Erythroblast (primary cell): ENCODE measurements around the gene SPC25.
"Not testable (repeated sequence)": the region's sequence is repeated elsewhere in the genome, so short reads cannot be mapped to it uniquely, and the experiment has no call there.

ENCODE experiments used
- DNase-seq, 2 experiments: peaks; one replicate each; lab custom pipeline; 2025; lab: John Stamatoyannopoulos, UW
- GATA1 ChIP-seq: IDR thresholded peaks from 2 replicates; pipeline ENCODE4 v1.6.1; 2011; ENCODE audit warnings: low read depth, mild to moderate bottlenecking, control low read depth, low read length, moderate library complexity
- POLR2A ChIP-seq: IDR thresholded peaks from 2 replicates; pipeline ENCODE4 v1.6.1; 2011; ENCODE audit warnings: mild to moderate bottlenecking, low read length

The SPC25 gene

DNA sequence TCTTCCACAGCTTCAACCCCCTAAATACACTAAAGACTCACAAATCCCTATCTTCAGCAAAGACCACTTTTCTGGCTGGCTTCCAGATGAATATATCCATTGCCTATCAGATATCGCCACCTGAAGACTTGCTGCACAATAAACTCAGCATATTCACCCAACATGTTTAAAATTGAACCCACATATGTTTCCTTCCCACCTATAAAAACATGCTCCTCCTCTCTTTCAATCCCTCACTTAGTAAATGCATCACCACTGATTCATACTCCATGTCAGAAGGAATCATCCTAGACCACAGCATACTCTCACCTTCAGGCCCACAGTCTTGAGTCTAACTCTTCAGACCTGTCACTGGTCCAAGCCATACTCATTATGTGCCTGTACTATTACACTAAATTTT is 5.3 kb downstream of the SPC25 start:
- peak; percentile 39 to 56 for DNase-seq
- no peak for TF ChIP-seq GATA1
- TF ChIP-seq POLR2A = no peak

DNA sequence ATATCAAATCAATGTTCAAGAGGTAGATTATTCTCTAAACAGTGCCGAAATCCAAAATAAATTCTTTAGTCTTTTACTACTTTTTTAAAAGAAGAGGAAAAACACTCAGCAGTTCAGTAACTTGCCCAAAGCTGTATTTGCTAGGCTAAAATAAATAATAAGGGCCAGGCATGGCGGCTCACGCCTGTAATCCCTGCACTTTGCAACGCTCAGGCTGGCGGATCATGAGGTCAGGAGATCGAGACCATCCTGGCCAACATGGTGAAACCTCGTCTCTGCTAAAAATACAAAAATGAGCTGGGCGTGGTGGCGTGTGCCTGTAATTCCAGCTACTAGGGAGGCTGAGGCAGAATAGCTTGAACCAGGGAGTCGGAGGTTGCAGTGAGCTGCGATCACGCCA is 8.1 kb downstream of the SPC25 start:
- not testable (repeated sequence) for DNase-seq

DNA sequence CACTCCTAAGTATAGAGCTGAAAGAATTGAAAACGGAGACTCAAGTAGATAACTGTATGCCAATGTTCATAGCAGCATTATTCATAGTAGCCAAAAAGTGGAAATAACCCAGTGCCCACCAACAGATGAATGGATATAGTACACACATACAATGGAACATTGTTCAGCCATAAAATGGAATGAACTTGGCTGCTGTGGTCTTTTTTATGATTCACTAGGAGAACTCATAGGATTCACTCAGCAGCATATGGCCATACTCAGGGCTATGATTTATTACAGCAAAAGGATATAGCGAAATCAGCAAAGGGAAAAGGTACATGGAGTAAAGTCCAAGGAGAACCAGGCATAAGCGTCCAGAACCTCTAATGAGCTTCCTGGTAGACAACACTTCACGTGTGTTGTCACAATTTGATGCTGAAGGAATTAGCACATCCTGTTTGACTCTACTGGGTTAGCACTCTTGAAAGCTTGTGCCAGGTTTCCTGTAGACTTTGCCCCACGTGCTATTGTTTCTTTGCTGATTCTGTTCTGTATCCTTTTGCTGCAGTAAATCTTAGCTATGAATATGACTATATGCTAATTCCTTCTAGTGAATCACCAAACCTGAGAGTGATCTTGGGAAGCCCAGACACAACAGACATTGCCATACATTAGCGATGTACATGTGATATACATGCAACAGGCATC is 15.7 kb downstream of the SPC25 start:
- TF ChIP-seq GATA1 (no peak), POLR2A (no peak)
- DNase-seq = no peak

- DNase-seq = not testable (repeated sequence)
Observed at GRCh38 chr2:168870824-168871223, 19.4 kb downstream of the SPC25 start.

DNA sequence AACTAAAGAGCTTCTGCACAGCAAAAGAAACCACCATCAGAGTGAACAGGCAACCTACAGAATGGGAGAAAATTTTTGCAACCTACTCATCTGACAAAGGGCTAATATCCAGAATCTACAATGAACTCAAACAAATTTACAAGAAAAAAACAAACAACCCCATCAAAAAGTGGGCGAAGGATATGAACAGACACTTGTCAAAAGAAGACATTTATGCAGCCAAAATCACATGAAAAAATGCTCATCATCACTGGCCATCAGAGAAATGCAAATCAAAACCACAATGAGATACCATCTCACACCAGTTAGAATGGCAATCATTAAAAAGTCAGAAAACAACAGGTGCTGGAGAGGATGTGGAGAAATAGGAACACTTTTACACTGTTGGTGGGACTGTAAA is 19.9 kb downstream of the SPC25 start:
- not testable (repeated sequence) for DNase-seq

- not testable (repeated sequence) for DNase-seq
Observed at GRCh38 chr2:168867164-168867563, 23.1 kb downstream of the SPC25 start.

- DNase-seq = no peak
- TF ChIP-seq POLR2A = no peak
- no peak for TF ChIP-seq GATA1
Observed at GRCh38 chr2:168858146-168858545, 32.1 kb downstream of the SPC25 start.

GRCh38 chr2:168855601-168856000 is 34.6 kb downstream of the SPC25 start:
- no peak for TF ChIP-seq POLR2A
- no peak for TF ChIP-seq GATA1

GRCh38 chr2:168854651-168855050 is 35.6 kb downstream of the SPC25 start:
- no peak for TF ChIP-seq POLR2A
- no peak for TF ChIP-seq GATA1
- no peak for DNase-seq

More at GRCh38 chr2:168855601-168856000, 34.6 kb downstream of the SPC25 start:
- DNase-seq = no peak

DNA sequence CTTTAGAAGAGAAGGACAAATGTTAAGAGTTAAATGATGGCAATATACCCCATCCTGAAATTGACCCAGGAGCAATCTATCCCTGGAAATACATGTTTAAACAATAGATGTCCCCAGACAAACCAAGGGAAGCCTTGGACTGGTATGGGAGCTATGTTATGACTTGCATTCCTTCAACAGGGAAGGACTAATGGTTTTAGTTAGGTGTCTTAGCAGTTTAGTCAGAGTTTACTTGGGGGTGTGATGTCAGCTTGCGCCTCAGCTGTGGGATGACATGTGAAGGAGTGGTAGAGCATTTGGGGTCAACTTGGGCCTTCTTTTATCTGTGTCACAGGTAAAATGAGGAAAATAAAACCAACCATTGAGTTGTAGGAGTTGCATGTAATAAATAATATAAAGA is 36.8 kb downstream of the SPC25 start:
- peak in 1 of 2 experiments; percentile 40 for DNase-seq

DNA sequence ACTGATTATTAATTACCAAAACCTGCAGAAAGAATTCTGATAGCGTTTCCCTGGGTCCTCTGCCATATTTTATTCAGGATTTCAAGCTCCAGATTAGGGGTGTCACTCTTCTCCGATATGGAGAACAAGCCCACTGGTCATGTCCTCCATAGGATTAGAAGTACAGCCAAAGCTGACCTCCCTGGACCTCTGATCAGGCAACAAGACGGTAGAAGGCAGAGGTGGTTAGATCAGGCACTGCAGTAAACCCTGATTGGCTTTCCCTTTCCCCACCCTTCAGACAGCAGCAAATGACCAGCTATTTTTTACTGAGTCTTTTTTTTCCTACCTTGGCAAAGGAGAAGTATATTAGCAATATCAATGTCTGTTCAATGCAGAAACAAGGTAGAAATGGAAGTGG is 37.7 kb downstream of the SPC25 start:
- TF ChIP-seq POLR2A (no peak), GATA1 (no peak)
- peak; percentile 37 to 44 for DNase-seq

More for the DNA sequence above, 36.8 kb downstream of the SPC25 start:
- no peak for TF ChIP-seq GATA1
- no peak for TF ChIP-seq POLR2A

- TF ChIP-seq POLR2A = peak; percentile 29
- TF ChIP-seq GATA1 = peak; percentile 55
Observed at GRCh38 chr2:168851674-168852320, 38.4 kb downstream of the SPC25 start.

DNA sequence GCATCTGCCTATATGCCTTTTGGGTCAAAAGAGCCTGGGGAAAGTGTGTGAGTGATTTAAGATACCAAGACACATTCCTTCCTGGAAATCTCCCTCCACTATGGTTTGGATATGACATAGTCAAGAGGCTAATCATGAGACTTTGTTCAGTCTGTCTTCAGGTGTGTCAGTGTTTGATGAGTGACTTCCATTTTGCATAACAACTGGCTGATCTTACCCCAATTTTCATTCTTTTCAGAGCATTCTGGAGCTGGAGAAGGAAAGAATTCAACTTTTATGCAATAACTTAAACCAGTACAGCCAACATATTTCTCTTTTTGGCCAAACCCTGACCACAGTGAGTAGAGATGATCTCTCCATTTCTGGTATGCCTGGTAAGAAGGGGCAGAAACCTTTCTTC is 39.4 kb downstream of the SPC25 start:
- DNase-seq = no peak
- TF ChIP-seq GATA1 (no peak), POLR2A (no peak)

More at GRCh38 chr2:168851674-168852320, 38.4 kb downstream of the SPC25 start:
- DNase-seq = peak; percentile 99

DNA sequence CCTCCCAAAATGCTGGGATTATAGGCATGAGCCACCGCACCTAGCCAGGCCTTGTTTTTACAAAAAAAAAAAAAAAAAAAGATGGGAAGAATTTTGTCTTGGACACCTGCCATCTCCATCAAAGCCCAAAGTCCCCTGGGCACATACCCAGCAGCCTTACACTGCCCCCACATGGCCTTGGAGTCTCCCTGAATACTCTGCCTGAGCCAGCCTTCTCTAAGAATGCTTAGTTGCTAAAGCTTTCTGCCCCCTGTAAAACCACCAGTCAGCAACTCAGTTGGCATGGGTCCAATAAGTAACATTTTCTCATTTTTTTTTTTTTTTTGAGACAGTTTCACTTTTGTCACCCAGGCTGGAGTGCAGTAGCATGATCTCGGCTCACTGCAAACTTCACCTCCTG is 40.6 kb downstream of the SPC25 start:
- DNase-seq = peak; percentile 77 to 80
- no peak for TF ChIP-seq POLR2A

- DNase-seq = peak in 1 of 2 experiments; percentile 13
- no peak for TF ChIP-seq GATA1
- no peak for TF ChIP-seq POLR2A
Observed at GRCh38 chr2:168848225-168848624, 42.0 kb downstream of the SPC25 start.
